Stimulated activated effector memory CD8-positive, alpha-beta T cell treated with anti-CD3 and anti-CD28 coated beads, Interleukin-12 subunit alpha, Interleukin-12 subunit beta, amount 100 ng/mL, for 72 hours (primary cell): ENCODE data around the gene DDIT4.
"Not testable (repeated sequence)": the region's sequence is repeated elsewhere in the genome, so short reads cannot be mapped to it uniquely, and the experiment has no call there.

Experiments used
- ATAC-seq: fragments of 150-1000 bp; cut with Tn5 transposase; 2 replicates; pipeline ENCODE4 v1.10.0; 2021
- DNase-seq, 2 donors: peaks; one replicate each; pipeline ENCODE4 v3.0.0; 2021 to 2022; ENCODE audit warnings: low spot score in 2 of 2
- H3K27ac Mint-ChIP-seq: one replicate; pipeline ENCODE4 v1.8.0; 2022; ENCODE audit warnings: mild to moderate bottlenecking, mixed read lengths
- H3K36me3 Mint-ChIP-seq: one replicate; pipeline ENCODE4 v1.8.0; 2022; ENCODE audit warnings: mild to moderate bottlenecking, mixed read lengths
- H3K4me1 Mint-ChIP-seq: one replicate; pipeline ENCODE4 v1.8.0; 2022; ENCODE audit warnings: mixed read lengths
- H3K4me3 Mint-ChIP-seq: one replicate; pipeline ENCODE4 v1.8.0; 2022; ENCODE audit warnings: mild to moderate bottlenecking, mixed read lengths
- H3K9me3 Mint-ChIP-seq: one replicate; pipeline ENCODE4 v1.8.0; 2022; ENCODE audit warnings: mixed read lengths

DDIT4 gene

DNA sequence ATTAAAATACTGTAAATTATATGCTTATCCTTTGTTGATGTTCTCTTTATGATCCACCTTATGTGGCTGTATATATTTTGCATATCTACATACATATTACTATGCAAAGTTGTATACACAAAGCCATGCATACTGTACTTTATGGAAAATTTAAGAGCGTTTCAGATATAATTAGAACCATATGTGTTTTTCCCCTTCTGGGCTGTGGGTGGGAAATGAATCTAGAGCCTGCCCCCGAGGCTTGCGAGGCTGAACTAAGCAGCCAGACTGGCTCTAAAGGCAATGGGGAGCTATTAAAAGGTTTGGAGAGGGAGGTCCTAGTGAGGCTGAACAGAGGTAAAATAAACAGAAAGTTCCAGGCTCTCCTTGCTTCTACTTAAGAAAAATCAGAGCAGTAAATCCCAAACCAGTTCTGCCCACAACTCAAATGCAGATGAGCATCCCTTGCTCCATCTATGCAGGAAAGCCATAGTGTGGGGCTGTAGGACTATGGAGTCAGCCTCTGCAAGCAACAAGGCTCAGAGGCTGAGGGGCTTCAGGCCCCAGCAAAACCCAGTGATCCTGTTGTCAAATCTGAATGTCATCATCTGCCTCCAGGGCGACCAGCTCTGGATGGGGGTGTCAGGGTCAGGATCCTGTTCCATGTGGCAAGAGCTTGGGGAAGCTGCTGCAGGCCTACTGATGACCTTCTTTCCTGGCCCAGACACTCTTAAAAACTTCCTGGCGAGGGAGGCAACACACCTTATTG, 14.1 kb upstream of the DDIT4 start:
- peak overlapping the region; percentile 99 for H3K27ac Mint-ChIP-seq
- ATAC-seq = no peak
- peak in 1 of 2 donors; percentile 62 for DNase-seq
- H3K36me3 Mint-ChIP-seq = peaks cover 14% of the 10 kb centered on the region
- H3K4me1 Mint-ChIP-seq = peaks cover 70% of the 10 kb centered on the region
- H3K4me3 Mint-ChIP-seq = peak overlapping the region; percentile 83
- no peaks in the 10 kb centered on the region for H3K9me3 Mint-ChIP-seq

- Mint-ChIP-seq H3K4me3 (peak overlapping the region; percentile 83), H3K36me3 (peaks cover 14% of the 10 kb centered on the region), H3K27ac (peak overlapping the region; percentile 99), H3K9me3 (no peaks in the 10 kb centered on the region), H3K4me1 (peaks cover 62% of the 10 kb centered on the region)
- DNase-seq (peak in 1 of 2 donors; percentile 87), ATAC-seq (peak; percentile 84)
These were observed 13.3 kb upstream of the DDIT4 start for GRCh38 chr10:72260239-72260975.

DNA sequence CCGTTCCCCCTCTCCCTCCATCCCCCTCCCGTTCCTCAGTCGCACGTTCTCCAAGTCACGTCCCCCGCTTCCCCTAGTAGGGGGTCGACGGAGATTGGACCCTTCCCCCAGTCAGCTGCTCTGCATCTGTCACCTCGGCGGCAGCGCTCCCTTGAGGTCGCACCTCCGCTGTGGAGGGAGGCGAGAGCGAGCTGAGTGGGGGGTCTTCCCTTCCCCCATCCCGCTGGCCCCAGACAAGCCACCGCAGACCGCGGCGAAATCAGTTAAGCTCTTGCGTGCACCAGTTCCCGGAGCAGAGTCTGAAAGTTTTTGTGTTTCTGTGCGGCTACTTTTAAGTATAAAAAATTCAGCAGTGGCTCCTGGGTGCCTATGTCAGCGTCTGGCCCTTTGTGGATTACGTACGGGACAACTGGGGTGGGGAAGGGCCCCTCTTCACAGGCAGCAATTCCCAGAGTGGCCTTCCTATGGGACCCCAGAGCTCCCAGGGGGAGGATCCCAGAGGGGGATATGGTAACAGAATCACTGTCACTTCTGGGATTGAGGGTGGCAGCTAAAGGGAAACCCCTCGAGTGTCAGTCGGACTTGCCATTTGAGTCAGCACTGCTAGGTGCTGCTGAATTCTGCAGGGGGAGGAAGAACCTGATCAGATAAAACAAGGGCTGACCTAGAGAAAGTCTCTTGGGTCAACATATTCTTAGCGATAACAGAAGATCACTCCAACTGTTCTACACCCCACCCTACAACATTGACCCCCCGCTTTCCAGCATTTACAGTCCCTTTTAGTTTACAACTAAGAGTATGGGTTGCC, 12.5 kb upstream of the DDIT4 start:
- Mint-ChIP-seq H3K27ac (peak overlapping the region; percentile 99), H3K4me3 (peak overlapping the region; percentile 83), H3K9me3 (no peaks in the 10 kb centered on the region), H3K4me1 (peaks cover 58% of the 10 kb centered on the region), H3K36me3 (peaks cover 14% of the 10 kb centered on the region)
- ATAC-seq (peak; percentile 78), DNase-seq (peak; percentile 73 to 98)

- H3K27ac Mint-ChIP-seq = peak overlapping the region; percentile 99
- ATAC-seq (peak; percentile 48), DNase-seq (no peak)
- H3K4me3 Mint-ChIP-seq = peak overlapping the region; percentile 83
- peaks cover 14% of the 10 kb centered on the region for H3K36me3 Mint-ChIP-seq
- no peaks in the 10 kb centered on the region for H3K9me3 Mint-ChIP-seq
- H3K4me1 Mint-ChIP-seq = peaks cover 51% of the 10 kb centered on the region
These were observed 11.8 kb upstream of the DDIT4 start for GRCh38 chr10:72261784-72262404.

- H3K9me3 Mint-ChIP-seq = no peaks in the 10 kb centered on the region
- H3K36me3 Mint-ChIP-seq = peaks cover 14% of the 10 kb centered on the region
- H3K4me1 Mint-ChIP-seq = peaks cover 40% of the 10 kb centered on the region
- H3K4me3 Mint-ChIP-seq = peak overlapping the region; percentile 23
- ATAC-seq = no peak
- H3K27ac Mint-ChIP-seq = peak overlapping the region; percentile 86
- DNase-seq = no peak
These were observed 10.0 kb upstream of the DDIT4 start for GRCh38 chr10:72263613-72264241.

DNA sequence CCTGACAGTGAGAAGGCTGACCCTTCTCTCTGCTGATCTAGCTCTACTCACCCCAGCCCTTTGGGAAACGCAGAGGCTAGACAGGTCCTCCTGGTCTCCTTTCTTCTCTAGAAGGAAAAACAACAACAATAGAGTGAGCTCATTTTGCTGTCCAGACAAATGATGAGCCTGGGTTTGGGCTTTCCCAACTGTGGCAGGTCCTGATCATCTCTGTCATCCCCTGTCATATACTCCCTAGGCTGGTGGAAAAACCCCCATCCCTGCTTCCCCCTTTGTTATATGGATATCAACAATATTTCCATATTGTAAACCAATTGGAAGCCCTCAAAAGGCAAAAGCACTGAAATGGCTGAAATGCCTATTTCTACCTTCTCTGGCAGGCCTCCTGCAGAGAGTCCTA, 9.2 kb upstream of the DDIT4 start:
- Mint-ChIP-seq H3K36me3 (peaks cover 14% of the 10 kb centered on the region), H3K9me3 (no peaks in the 10 kb centered on the region), H3K4me1 (peaks cover 34% of the 10 kb centered on the region), H3K27ac (peak overlapping the region; percentile 86), H3K4me3 (no peak overlapping the region)
- DNase-seq (no peak), ATAC-seq (no peak)

DNA sequence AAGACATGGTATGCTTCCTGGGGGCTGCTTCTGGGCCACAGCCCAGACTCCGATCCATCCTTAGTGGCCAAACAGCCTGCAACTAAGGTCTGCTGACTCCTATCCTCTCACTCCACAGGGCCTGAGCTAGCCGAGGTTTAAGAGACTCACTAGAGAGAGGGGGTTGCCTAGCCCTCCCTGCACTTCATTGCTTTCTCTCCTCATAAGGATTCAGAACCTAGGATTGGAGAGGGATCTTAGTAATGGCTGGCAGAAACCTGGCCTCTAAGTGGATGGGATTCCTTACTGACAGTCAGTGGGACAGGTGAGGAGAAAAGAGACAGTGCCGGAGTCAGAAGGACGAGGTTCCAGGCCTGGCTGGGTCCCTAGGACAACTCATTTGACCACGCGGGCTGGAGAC, 8.2 kb upstream of the DDIT4 start:
- Mint-ChIP-seq H3K27ac (no peak overlapping the region), H3K36me3 (peaks cover 12% of the 10 kb centered on the region), H3K4me1 (peaks cover 28% of the 10 kb centered on the region), H3K9me3 (no peaks in the 10 kb centered on the region), H3K4me3 (no peak overlapping the region)
- DNase-seq (no peak), ATAC-seq (no peak)

- H3K4me3 Mint-ChIP-seq = no peak overlapping the region
- peak overlapping the region; percentile 40 for H3K27ac Mint-ChIP-seq
- H3K9me3 Mint-ChIP-seq = no peaks in the 10 kb centered on the region
- peaks cover 4% of the 10 kb centered on the region for H3K36me3 Mint-ChIP-seq
- no peak for ATAC-seq
- DNase-seq = no peak
- peaks cover 27% of the 10 kb centered on the region for H3K4me1 Mint-ChIP-seq
These were observed 7.5 kb upstream of the DDIT4 start for GRCh38 chr10:72265990-72266865.

GRCh38 chr10:72267381-72267780, 6.3 kb upstream of the DDIT4 start:
- Mint-ChIP-seq H3K4me1 (peaks cover 26% of the 10 kb centered on the region), H3K36me3 (peaks cover 3% of the 10 kb centered on the region), H3K9me3 (no peaks in the 10 kb centered on the region), H3K27ac (no peak overlapping the region), H3K4me3 (no peak overlapping the region)
- ATAC-seq (no peak), DNase-seq (no peak)

GRCh38 chr10:72267819-72268399, 5.8 kb upstream of the DDIT4 start:
- DNase-seq (no peak), ATAC-seq (no peak)
- Mint-ChIP-seq H3K4me1 (peaks cover 30% of the 10 kb centered on the region), H3K36me3 (peaks cover 8% of the 10 kb centered on the region), H3K9me3 (no peaks in the 10 kb centered on the region), H3K27ac (no peak overlapping the region), H3K4me3 (no peak overlapping the region)

- H3K9me3 Mint-ChIP-seq, ATAC-seq, H3K4me3 Mint-ChIP-seq, DNase-seq, H3K27ac Mint-ChIP-seq: not testable (repeated sequence)
- H3K36me3 Mint-ChIP-seq = peaks cover 16% of the 10 kb centered on the region
- H3K4me1 Mint-ChIP-seq = peaks cover 31% of the 10 kb centered on the region
These were observed 5.1 kb upstream of the DDIT4 start for GRCh38 chr10:72268475-72269200.

DNA sequence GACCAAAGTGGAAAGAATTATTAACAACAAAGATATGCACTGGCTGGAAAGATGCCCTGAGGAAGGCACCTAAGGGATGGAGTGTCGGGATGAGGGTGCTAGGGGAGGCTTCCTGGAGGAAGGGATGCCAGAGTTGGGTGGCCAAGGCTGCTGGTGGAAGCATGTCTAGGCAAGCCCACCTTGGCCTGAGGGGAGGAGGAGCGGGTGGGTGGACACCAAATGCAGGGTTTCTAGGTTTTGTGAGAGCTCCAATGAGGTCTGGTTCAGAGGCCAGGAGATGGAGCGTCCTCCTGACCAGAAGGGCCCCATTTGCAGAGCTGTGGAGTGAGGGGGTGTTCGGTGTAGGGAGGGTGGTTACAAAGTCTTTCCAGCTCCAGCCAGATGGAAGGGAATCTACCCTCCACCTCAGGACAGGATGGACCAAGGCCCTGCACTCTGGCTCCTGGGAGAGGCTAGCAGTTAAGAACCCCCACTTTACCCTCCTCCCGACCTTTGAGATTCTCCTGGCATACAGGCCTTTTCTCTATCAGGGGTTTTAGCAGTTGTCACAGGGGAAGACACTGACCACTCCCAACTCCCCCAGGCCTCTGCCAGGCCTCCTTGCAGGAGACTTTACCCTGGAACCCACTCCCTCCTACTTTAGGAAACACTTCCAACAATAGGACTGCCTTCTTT, 3.0 kb upstream of the DDIT4 start:
- no peaks in the 10 kb centered on the region for H3K9me3 Mint-ChIP-seq
- ATAC-seq (no peak), DNase-seq (no peak)
- H3K36me3 Mint-ChIP-seq = peaks cover 37% of the 10 kb centered on the region
- H3K27ac Mint-ChIP-seq = peak overlapping the region; percentile 68
- peak overlapping the region; percentile 97 for H3K4me3 Mint-ChIP-seq
- peaks cover 36% of the 10 kb centered on the region for H3K4me1 Mint-ChIP-seq
